ENCODE data around the gene LRRC71. TPM values are rescaled to one million over a fixed set of nuclear protein-coding genes. Genes with fewer than 3 reads are reported as not detected.

LRRC71 gene
- total and polyA plus RNA-seq, 7 donors, result 0.07 TPM; not detected in 6

DNA sequence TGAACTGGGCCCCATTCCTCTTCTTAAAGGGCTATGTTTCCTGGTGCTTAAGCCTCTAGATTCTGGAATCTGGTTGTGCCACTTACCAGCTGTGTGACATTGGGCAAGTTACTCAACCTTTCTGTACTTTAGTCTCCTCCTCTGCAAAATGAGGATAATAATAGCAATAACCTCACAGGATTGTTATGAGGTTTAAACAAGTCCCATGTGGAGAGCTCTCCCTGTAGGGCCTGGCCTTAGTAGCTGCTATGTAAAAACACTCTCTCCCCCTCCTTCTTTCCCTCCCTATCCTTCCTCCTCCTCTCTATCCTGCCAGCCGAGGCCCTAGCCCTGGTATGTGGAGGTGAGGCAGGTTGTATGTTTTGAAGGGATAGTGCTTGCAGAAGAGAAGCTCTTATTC is 35.1 kb upstream of the LRRC71 start:
- 26 to 48% methylated on average over 1 of the region's 1 CpG for WGBS, 2 donors
- Histone ChIP-seq H3K27ac (no peak overlapping the region), H3K27me3 (peaks cover 0 to 16% (median 0%) of the 10 kb centered on the region in 3 donors), H3K4me1 (no peaks in the 10 kb centered on the region), H3K4me3 (no peak overlapping the region), H3K36me3 (no peaks in the 10 kb centered on the region), H3K9me3 (no peaks in the 10 kb centered on the region)
- intact Hi-C loops (cut with DNase I), result no loop called here
- DNase-seq, result no peak
- TF ChIP-seq POLR2A (IDR thresholded peaks at IDR 0.05) (no peak), POLR2AphosphoS5 (IDR thresholded peaks at IDR 0.05) (no peak), EP300 (IDR thresholded peaks at IDR 0.05) (no peak)
- TF ChIP-seq, protein P1, sequence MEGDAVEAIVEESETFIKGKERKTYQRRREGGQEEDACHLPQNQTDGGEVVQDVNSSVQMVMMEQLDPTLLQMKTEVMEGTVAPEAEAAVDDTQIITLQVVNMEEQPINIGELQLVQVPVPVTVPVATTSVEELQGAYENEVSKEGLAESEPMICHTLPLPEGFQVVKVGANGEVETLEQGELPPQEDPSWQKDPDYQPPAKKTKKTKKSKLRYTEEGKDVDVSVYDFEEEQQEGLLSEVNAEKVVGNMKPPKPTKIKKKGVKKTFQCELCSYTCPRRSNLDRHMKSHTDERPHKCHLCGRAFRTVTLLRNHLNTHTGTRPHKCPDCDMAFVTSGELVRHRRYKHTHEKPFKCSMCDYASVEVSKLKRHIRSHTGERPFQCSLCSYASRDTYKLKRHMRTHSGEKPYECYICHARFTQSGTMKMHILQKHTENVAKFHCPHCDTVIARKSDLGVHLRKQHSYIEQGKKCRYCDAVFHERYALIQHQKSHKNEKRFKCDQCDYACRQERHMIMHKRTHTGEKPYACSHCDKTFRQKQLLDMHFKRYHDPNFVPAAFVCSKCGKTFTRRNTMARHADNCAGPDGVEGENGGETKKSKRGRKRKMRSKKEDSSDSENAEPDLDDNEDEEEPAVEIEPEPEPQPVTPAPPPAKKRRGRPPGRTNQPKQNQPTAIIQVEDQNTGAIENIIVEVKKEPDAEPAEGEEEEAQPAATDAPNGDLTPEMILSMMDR (IDR thresholded peaks at IDR 0.05), result no peak

DNA sequence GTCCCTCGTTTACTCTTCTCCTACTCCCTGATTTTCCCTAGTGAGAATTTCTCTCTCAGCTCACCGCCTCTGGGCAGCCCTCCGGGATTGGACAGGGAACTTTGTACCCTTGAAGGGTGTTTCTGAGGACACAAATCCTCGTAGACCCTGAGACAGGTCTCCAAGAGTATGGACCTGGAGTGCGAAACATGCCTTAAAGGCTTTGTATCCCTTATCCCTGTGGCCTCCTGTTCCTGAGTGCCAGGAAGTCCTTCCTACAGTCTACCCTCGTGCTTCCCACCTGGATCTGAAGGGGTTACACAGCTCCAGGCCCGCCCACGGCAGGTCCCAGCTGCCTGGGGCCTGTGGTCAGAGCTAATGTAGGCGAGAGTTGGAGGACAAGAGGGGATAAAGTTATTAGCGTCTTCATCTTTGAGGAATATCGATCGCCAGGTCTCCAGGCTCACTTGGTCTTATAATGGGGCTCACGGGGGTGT is 34.5 kb upstream of the LRRC71 start:
- H3K4me3 ChIP-seq, result no peak overlapping the region
- 48 to 69% methylated on average over 13 of the region's 13 CpGs for WGBS, 2 donors
- intact Hi-C loops (cut with DNase I), result no loop called here

DNA sequence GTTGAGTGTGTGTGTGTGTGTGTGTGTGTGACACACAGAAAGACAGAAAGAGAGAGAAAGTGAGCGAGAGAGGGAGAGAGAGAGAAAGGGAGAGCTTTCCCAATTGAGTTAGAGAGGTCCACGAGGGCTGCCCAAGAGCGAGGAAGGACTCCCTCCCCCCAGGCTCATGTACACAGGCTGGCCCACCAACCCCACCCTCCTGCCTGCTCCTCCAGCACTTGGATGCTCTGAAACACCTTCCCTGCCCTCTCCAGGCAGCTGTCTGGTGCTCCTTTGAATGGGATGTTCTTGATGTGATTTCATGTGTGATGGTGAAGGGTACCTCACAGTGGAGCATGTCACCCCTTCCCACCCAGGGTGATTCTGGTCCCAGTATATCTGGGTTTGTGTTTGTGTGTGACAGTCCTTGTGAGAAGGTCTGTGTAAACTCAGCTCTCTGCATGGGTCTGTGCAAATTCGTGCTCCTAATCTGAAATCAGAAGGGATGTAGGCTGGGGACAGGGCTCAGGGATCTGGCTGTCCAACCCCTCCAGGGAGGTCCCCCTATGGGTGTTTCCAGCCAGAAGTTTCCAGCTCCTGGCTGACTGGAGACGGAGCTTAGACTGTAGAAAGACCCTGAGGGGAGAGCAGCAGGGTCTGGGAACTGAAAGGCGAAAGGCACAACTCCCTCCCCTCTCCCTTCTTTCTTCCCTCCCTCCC is 33.7 kb upstream of the LRRC71 start:
- TF ChIP-seq EP300 (IDR thresholded peaks at IDR 0.05) (no peak), POLR2AphosphoS5 (IDR thresholded peaks at IDR 0.05) (no peak), POLR2A (IDR thresholded peaks at IDR 0.05) (no peak)
- TF ChIP-seq, protein P1 (IDR thresholded peaks at IDR 0.05), result no peak
- WGBS, 2 donors, result 30 to 48% methylated on average over 6 of the region's 6 CpGs
- peaks cover 0 to 16% (median 0%) of the 10 kb centered on the region in 3 donors for H3K27me3 ChIP-seq
- intact Hi-C loops (cut with DNase I), result no loop called here
- H3K27ac ChIP-seq, result no peak overlapping the region
- H3K4me1 ChIP-seq, result no peaks in the 10 kb centered on the region
- DNase-seq, result no peak
- no peaks in the 10 kb centered on the region for H3K36me3 ChIP-seq
- H3K9me3 ChIP-seq, result no peaks in the 10 kb centered on the region
- no peak overlapping the region for H3K4me3 ChIP-seq

More for the DNA sequence above, 34.5 kb upstream of the LRRC71 start:
- no peak for DNase-seq
- Histone ChIP-seq H3K36me3 (no peaks in the 10 kb centered on the region), H3K9me3 (no peaks in the 10 kb centered on the region), H3K4me1 (no peaks in the 10 kb centered on the region), H3K27me3 (peaks cover 0 to 16% (median 0%) of the 10 kb centered on the region in 3 donors), H3K27ac (no peak overlapping the region)
- TF ChIP-seq, protein P1 (IDR thresholded peaks at IDR 0.05), result no peak
- no peak for TF ChIP-seq POLR2AphosphoS5 (IDR thresholded peaks at IDR 0.05)
- TF ChIP-seq EP300 (IDR thresholded peaks at IDR 0.05), result no peak
- TF ChIP-seq POLR2A (IDR thresholded peaks at IDR 0.05), result no peak

DNA sequence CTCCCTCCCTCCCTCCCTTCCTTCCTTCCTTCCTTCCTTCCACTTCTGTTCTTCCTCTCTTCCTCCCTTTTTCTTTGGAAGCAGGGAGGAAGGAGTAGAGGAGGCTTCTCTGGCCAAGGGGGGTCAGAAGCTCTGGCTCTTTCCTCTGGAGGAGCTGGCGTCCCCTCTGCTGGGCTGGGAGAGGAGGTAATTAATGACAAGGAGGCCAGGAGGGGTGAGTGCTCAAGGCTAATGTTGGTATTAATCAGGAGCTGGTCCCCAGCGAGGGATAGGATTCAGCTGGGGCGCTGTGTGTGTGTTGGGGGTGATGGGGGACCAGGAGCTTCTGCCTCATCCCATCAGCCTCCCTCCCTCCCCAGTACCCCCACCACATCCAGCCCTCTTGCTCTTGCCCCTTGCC is 33.1 kb upstream of the LRRC71 start:
- no peaks in the 10 kb centered on the region for H3K36me3 ChIP-seq
- no peak overlapping the region for H3K4me3 ChIP-seq
- no peaks in the 10 kb centered on the region for H3K9me3 ChIP-seq
- intact Hi-C loops (cut with DNase I), result no loop called here
- H3K4me1 ChIP-seq, result peaks cover 0 to 1% (median under 1%) of the 10 kb centered on the region in 4 donors
- no peak for TF ChIP-seq POLR2AphosphoS5 (IDR thresholded peaks at IDR 0.05)
- TF ChIP-seq POLR2A (IDR thresholded peaks at IDR 0.05), result no peak
- TF ChIP-seq EP300 (IDR thresholded peaks at IDR 0.05), result no peak
- TF ChIP-seq, protein P1 (IDR thresholded peaks at IDR 0.05), result no peak
- no peak for DNase-seq
- peaks cover 0 to 17% (median 0%) of the 10 kb centered on the region in 3 donors for H3K27me3 ChIP-seq
- 16 to 40% methylated on average over 3 of the region's 3 CpGs for WGBS, 2 donors
- H3K27ac ChIP-seq, result no peak overlapping the region
